Measurements from ENCODE around the gene DUSP1.

The DUSP1 gene

GRCh38 chr5:172758077-172758833 is 12.7 kb downstream of the DUSP1 start:
- POLR2A ChIA-PET (ENCODE audit: low non-redundant PET), result no interaction called here
- TF ChIP-seq CTCF (conservative IDR thresholded peaks at IDR 0.05; ENCODE audit: low read depth), result no peak
- CTCF ChIA-PET, result interaction anchor here (0.6 to 1.4 kb wide), 4 partner anchors 45 to 341 kb away, joined by 3 to 5 read pairs (median 3); no protein-coding TSS in a partner anchor
- peak; percentile 90 for DNase-seq (ENCODE audit: low spot score)
- H3K27ac ChIP-seq, result no peak overlapping the region; the same call in 1 of the 2 replicates

- POLR2A ChIA-PET (ENCODE audit: low non-redundant PET), result no interaction called here
Observed at GRCh38 chr5:172757394-172758010, 13.5 kb downstream of the DUSP1 start.

GRCh38 chr5:172756764-172757393 is 14.1 kb downstream of the DUSP1 start:
- no peak overlapping the region for H3K27ac ChIP-seq
- ChIA-PET POLR2A (ENCODE audit: low non-redundant PET) (no interaction called here), CTCF (interaction anchor here (1.4 kb wide), 1 partner anchor 43 kb away, joined by 3 read pairs; no protein-coding TSS in a partner anchor)
- no peak for DNase-seq (ENCODE audit: low spot score)
- TF ChIP-seq CTCF (conservative IDR thresholded peaks at IDR 0.05; ENCODE audit: low read depth), result no peak

More at GRCh38 chr5:172757394-172758010, 13.5 kb downstream of the DUSP1 start:
- CTCF ChIA-PET, result interaction anchor here (1.4 kb wide), 1 partner anchor 44 kb away, joined by 3 read pairs; no protein-coding TSS in a partner anchor
- no peak for DNase-seq (ENCODE audit: low spot score)
- no peak overlapping the region; the same call in 1 of the 2 replicates for H3K27ac ChIP-seq
- no peak for TF ChIP-seq CTCF (conservative IDR thresholded peaks at IDR 0.05; ENCODE audit: low read depth)

- TF ChIP-seq CTCF (conservative IDR thresholded peaks at IDR 0.05; ENCODE audit: low read depth), result no peak
- POLR2A ChIA-PET (ENCODE audit: low non-redundant PET), result no interaction called here
- no peak for DNase-seq (ENCODE audit: low spot score)
- CTCF ChIA-PET, result interaction anchor here (0.5 to 1.9 kb wide), 3 partner anchors 10 to 220 kb away, joined by 4 to 6 read pairs (median 4); no protein-coding TSS in a partner anchor
- H3K27ac ChIP-seq, result no peak overlapping the region
Observed at GRCh38 chr5:172754596-172755356, 16.2 kb downstream of the DUSP1 start.

- DNase-seq (ENCODE audit: low spot score), result no peak
- CTCF ChIA-PET, result interaction anchor here (0.6 to 1.3 kb wide), 2 partner anchors 46 to 274 kb away, joined by 3 to 5 read pairs; no protein-coding TSS in a partner anchor
- POLR2A ChIA-PET (ENCODE audit: low non-redundant PET), result no interaction called here
- no peak overlapping the region for H3K27ac ChIP-seq
- no peak for TF ChIP-seq CTCF (conservative IDR thresholded peaks at IDR 0.05; ENCODE audit: low read depth)
Observed at GRCh38 chr5:172753101-172753500, 17.9 kb downstream of the DUSP1 start.

Measured in RWPE1 (cell line).